Gastrocnemius medialis (tissue), 4 donors: ENCODE data around the gene SSPN.

ENCODE experiments used
- CTCF ChIP-seq, 5 experiments: fragments of 450-650 bp in 3 of 5; fragments of 200-600 bp in 2 of 5; sonication (generic) in 2 of 5; IDR thresholded peaks in 4 of 5; conservative IDR thresholded peaks in 1 of 5; 1 replicate in 4 of 5; 2 replicates in 1 of 5; pipeline ENCODE4 v1.5.1; 2016 to 2019; ENCODE audit warnings: antibody characterized with exemption in 5 of 5, mild to moderate bottlenecking in 3 of 5, moderate library complexity in 3 of 5
- POLR2A ChIP-seq, 2 donors: fragments of 450-650 bp; IDR thresholded peaks; one replicate each; pipeline ENCODE4 v1.6.1; 2017; ENCODE audit warnings: antibody characterized with exemption in 2 of 2, mild to moderate bottlenecking in 2 of 2, moderate library complexity in 2 of 2

- TF ChIP-seq CTCF (IDR thresholded peaks at IDR 0.05 in 4 of 5, conservative IDR thresholded peaks at IDR 0.05 in 1 of 5) (no peak), POLR2A (IDR thresholded peaks at IDR 0.05) (no peak)
Measured at GRCh38 chr12:26282339-26282940, 87.1 kb downstream of the SSPN start.
